Effector memory CD4-positive, alpha-beta T cell (primary cell): ENCODE data around the gene WBP1L.
A peak's percentile ranks its signal among the peaks of the same experiment; 100 is the strongest.
"Not testable (repeated sequence)": the region's sequence is repeated elsewhere in the genome, so short reads cannot be mapped to it uniquely, and the experiment has no call there.

Experiments used
- DNase-seq, 3 donors: peaks; one replicate each; pipeline ENCODE4 v3.0.0-alpha.2; 2020
- H3K27ac ChIP-seq: 2 replicates; pipeline ENCODE4 v1.7.0; 2013; ENCODE audit warnings: mild to moderate bottlenecking, low read length, moderate library complexity; ENCODE audit not compliant: insufficient read depth, poor library complexity, severe bottlenecking
- H3K27me3 ChIP-seq: replicated peaks from 2 replicates; pipeline ENCODE4 v1.7.0; 2013; ENCODE audit warnings: mild to moderate bottlenecking, low read length; ENCODE audit not compliant: insufficient read depth, control insufficient read depth, poor library complexity, severe bottlenecking
- H3K36me3 ChIP-seq: 2 replicates; pipeline ENCODE4 v1.7.0; 2013; ENCODE audit warnings: mild to moderate bottlenecking, low read length, moderate library complexity; ENCODE audit not compliant: control insufficient read depth, insufficient read depth
- H3K4me1 ChIP-seq: 2 replicates; pipeline ENCODE4 v1.7.0; 2013; ENCODE audit warnings: low read length, mild to moderate bottlenecking; ENCODE audit not compliant: control insufficient read depth, insufficient read depth, poor library complexity, severe bottlenecking
- H3K4me3 ChIP-seq: 2 replicates; pipeline ENCODE4 v1.7.0; 2013; ENCODE audit warnings: low read length, low read depth, mild to moderate bottlenecking; ENCODE audit not compliant: insufficient read depth, poor library complexity, severe bottlenecking
- H3K9me3 ChIP-seq: 2 replicates; pipeline ENCODE4 v1.7.0; 2013; ENCODE audit warnings: mild to moderate bottlenecking, low read length, moderate library complexity; ENCODE audit not compliant: control insufficient read depth

WBP1L gene

GRCh38 chr10:102712089-102712488, 31.7 kb upstream of the WBP1L start:
- no peaks in the 10 kb centered on the region for H3K27me3 ChIP-seq
- no peak for DNase-seq
- no peak overlapping the region for H3K27ac ChIP-seq
- no peak overlapping the region for H3K4me3 ChIP-seq
- H3K36me3 ChIP-seq: no peaks in the 10 kb centered on the region
- H3K9me3 ChIP-seq: no peaks in the 10 kb centered on the region
- peaks cover 3% of the 10 kb centered on the region for H3K4me1 ChIP-seq

GRCh38 chr10:102712843-102713538, 30.8 kb upstream of the WBP1L start:
- peaks cover 3% of the 10 kb centered on the region for H3K4me1 ChIP-seq
- H3K27ac ChIP-seq: peak overlapping the region; percentile 98
- peak overlapping the region; percentile 100 for H3K4me3 ChIP-seq
- H3K27me3 ChIP-seq: no peaks in the 10 kb centered on the region
- DNase-seq: no peak
- H3K9me3 ChIP-seq: no peaks in the 10 kb centered on the region
- no peaks in the 10 kb centered on the region for H3K36me3 ChIP-seq

- Histone ChIP-seq H3K36me3 (no peaks in the 10 kb centered on the region), H3K9me3 (no peaks in the 10 kb centered on the region), H3K27me3 (no peaks in the 10 kb centered on the region), H3K27ac (peak overlapping the region; percentile 98), H3K4me3 (peak overlapping the region; percentile 100), H3K4me1 (peaks cover 3% of the 10 kb centered on the region)
- no peak for DNase-seq
Measured at GRCh38 chr10:102713539-102713813, 30.3 kb upstream of the WBP1L start.

GRCh38 chr10:102713814-102714620, 29.7 kb upstream of the WBP1L start, which contains the start of gene ARL3:
TSS of gene ARL3 (minus strand) at chr10:102714397. CDS start at chr10:102714275, 122 bp downstream.
- Histone ChIP-seq H3K4me1 (peaks cover 3% of the 10 kb centered on the region), H3K27me3 (no peaks in the 10 kb centered on the region), H3K36me3 (no peaks in the 10 kb centered on the region)

GRCh38 chr10:102714621-102715455, 28.9 kb upstream of the WBP1L start, which contains the start of gene SFXN2:
TSS of gene SFXN2 (plus strand) at chr10:102714636. CDS start at chr10:102726637, 12,001 bp downstream.
- DNase-seq: peak; percentile 24 to 27 (median 25)
- Histone ChIP-seq H3K36me3 (no peaks in the 10 kb centered on the region), H3K27me3 (no peaks in the 10 kb centered on the region), H3K27ac (peak within 1 kb of the TSS; percentile 98), H3K4me3 (peak within 1 kb of the TSS; percentile 100), H3K9me3 (no peaks in the 10 kb centered on the region), H3K4me1 (peaks cover 3% of the 10 kb centered on the region)

More at GRCh38 chr10:102713814-102714620, 29.7 kb upstream of the WBP1L start, which contains the start of gene ARL3:
- no peaks in the 10 kb centered on the region for H3K9me3 ChIP-seq
- H3K27ac ChIP-seq: peak within 1 kb of the TSS; percentile 98
- peak; percentile 89 to 93 (median 91) for DNase-seq
- peak within 1 kb of the TSS; percentile 100 for H3K4me3 ChIP-seq

- no peaks in the 10 kb centered on the region for H3K9me3 ChIP-seq
- no peaks in the 10 kb centered on the region for H3K36me3 ChIP-seq
- H3K27ac ChIP-seq: no peak overlapping the region
- H3K4me3 ChIP-seq: no peak overlapping the region
- peaks cover 3% of the 10 kb centered on the region for H3K4me1 ChIP-seq
- no peaks in the 10 kb centered on the region for H3K27me3 ChIP-seq
- DNase-seq: no peak
Measured at GRCh38 chr10:102715880-102716279, 27.9 kb upstream of the WBP1L start.

GRCh38 chr10:102716900-102717565, 26.7 kb upstream of the WBP1L start:
- H3K27me3 ChIP-seq, DNase-seq, H3K4me1 ChIP-seq, H3K27ac ChIP-seq, H3K9me3 ChIP-seq, H3K4me3 ChIP-seq, H3K36me3 ChIP-seq: not testable (repeated sequence)

- H3K4me3 ChIP-seq: no peak overlapping the region
- no peak overlapping the region for H3K27ac ChIP-seq
- H3K36me3 ChIP-seq: no peaks in the 10 kb centered on the region
- H3K4me1 ChIP-seq: no peaks in the 10 kb centered on the region
- DNase-seq: no peak
- H3K27me3 ChIP-seq: no peaks in the 10 kb centered on the region
- no peaks in the 10 kb centered on the region for H3K9me3 ChIP-seq
Measured at GRCh38 chr10:102718220-102718619, 25.5 kb upstream of the WBP1L start.

GRCh38 chr10:102720337-102720736, 23.4 kb upstream of the WBP1L start:
- Histone ChIP-seq H3K27me3 (no peaks in the 10 kb centered on the region), H3K36me3 (no peaks in the 10 kb centered on the region), H3K9me3 (no peaks in the 10 kb centered on the region), H3K27ac (no peak overlapping the region), H3K4me3 (no peak overlapping the region), H3K4me1 (no peaks in the 10 kb centered on the region)
- DNase-seq: no peak
